ENCODE data around the gene FAP.

GRCh38 chr2:162243715-162244114 is 470 bp upstream of the FAP start:
- TF ChIP-seq, protein P1, sequence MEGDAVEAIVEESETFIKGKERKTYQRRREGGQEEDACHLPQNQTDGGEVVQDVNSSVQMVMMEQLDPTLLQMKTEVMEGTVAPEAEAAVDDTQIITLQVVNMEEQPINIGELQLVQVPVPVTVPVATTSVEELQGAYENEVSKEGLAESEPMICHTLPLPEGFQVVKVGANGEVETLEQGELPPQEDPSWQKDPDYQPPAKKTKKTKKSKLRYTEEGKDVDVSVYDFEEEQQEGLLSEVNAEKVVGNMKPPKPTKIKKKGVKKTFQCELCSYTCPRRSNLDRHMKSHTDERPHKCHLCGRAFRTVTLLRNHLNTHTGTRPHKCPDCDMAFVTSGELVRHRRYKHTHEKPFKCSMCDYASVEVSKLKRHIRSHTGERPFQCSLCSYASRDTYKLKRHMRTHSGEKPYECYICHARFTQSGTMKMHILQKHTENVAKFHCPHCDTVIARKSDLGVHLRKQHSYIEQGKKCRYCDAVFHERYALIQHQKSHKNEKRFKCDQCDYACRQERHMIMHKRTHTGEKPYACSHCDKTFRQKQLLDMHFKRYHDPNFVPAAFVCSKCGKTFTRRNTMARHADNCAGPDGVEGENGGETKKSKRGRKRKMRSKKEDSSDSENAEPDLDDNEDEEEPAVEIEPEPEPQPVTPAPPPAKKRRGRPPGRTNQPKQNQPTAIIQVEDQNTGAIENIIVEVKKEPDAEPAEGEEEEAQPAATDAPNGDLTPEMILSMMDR (IDR thresholded peaks at IDR 0.05), result no peak
- no peak for TF ChIP-seq ZFX (IDR thresholded peaks at IDR 0.05; ENCODE audit: borderline replicate concordance)
